ENCODE results near the gene IL11.

The IL11 gene

DNA sequence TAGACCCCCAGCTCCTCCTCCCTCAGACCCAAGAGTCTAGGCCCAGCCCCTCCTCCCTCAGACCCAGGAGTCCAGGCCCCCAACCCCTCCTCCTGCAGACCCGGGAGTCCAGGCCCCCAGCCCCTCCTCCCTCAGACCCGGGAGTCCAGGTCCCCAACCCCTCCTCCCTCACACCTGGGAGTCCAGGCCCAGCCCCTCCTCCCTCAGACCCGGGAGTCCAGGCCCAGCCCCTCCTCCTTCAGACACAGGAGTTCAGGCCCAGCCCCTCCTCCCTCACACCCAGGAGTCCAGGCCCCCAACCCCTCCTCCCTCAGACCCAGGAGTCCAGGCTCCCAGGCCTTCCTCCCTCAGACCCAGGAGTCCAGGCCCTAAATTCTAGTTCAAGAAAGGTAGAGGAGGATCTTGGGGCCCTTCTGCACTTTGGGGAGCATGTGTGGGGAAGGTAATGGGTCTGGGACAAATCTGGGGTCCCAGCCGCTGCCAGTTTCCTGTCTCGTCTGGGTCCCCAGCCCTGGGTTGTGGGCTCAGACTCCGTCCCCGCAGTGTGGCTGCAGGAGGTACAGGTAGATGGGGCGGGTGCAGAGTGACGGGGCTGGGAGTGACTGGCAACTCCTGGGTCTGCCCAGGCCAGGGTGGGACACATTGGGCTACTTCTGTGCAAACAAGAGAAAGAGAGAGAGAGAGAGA, 3.2 kb upstream of the IL11 start:
- H3K9me3 ChIP-seq (ENCODE audit: control insufficient read depth in 2 of 2, low read length in 2 of 2), result no peaks in the 10 kb centered on the region
- peaks cover 23 to 30% of the 10 kb centered on the region in 2 donors for H3K27me3 ChIP-seq (ENCODE audit: control insufficient read depth in 2 of 2, insufficient read depth in 2 of 2, low read length in 2 of 2)
- no peaks in the 10 kb centered on the region for H3K4me1 ChIP-seq (ENCODE audit: control insufficient read depth in 2 of 2, insufficient read depth in 2 of 2, low read length in 2 of 2)
- H3K27ac ChIP-seq (ENCODE audit: low read depth in 2 of 2, low read length in 2 of 2), result no peak overlapping the region
- no peaks in the 10 kb centered on the region for H3K36me3 ChIP-seq (ENCODE audit: control insufficient read depth in 2 of 2, insufficient read depth in 2 of 2, low read length in 2 of 2)
- no peak overlapping the region for H3K4me3 ChIP-seq (ENCODE audit: low read length in 2 of 2)
- H3K9ac ChIP-seq (ENCODE audit: low read depth in 1 of 2, low read length in 2 of 2), result no peak overlapping the region

- Histone ChIP-seq H3K36me3 (ENCODE audit: control insufficient read depth in 2 of 2, insufficient read depth in 2 of 2, low read length in 2 of 2) (no peaks in the 10 kb centered on the region), H3K4me3 (ENCODE audit: low read length in 2 of 2) (no peak overlapping the region), H3K27me3 (ENCODE audit: control insufficient read depth in 2 of 2, insufficient read depth in 2 of 2, low read length in 2 of 2) (peaks cover 30 to 37% of the 10 kb centered on the region in 2 donors), H3K4me1 (ENCODE audit: control insufficient read depth in 2 of 2, insufficient read depth in 2 of 2, low read length in 2 of 2) (no peaks in the 10 kb centered on the region), H3K9me3 (ENCODE audit: control insufficient read depth in 2 of 2, low read length in 2 of 2) (no peaks in the 10 kb centered on the region), H3K9ac (ENCODE audit: low read depth in 1 of 2, low read length in 2 of 2) (no peak overlapping the region), H3K27ac (ENCODE audit: low read depth in 2 of 2, low read length in 2 of 2) (no peak overlapping the region)
Measured at GRCh38 chr19:55372316-55373081, 2.2 kb upstream of the IL11 start.

- H3K4me3 ChIP-seq (ENCODE audit: low read length in 2 of 2), result peak overlapping the region in 1 of 2 donors; percentile 20
- H3K27ac ChIP-seq (ENCODE audit: low read depth in 2 of 2, low read length in 2 of 2), result no peak overlapping the region
- no peaks in the 10 kb centered on the region for H3K36me3 ChIP-seq (ENCODE audit: control insufficient read depth in 2 of 2, insufficient read depth in 2 of 2, low read length in 2 of 2)
- peaks cover 30 to 37% of the 10 kb centered on the region in 2 donors for H3K27me3 ChIP-seq (ENCODE audit: control insufficient read depth in 2 of 2, insufficient read depth in 2 of 2, low read length in 2 of 2)
- no peaks in the 10 kb centered on the region for H3K9me3 ChIP-seq (ENCODE audit: control insufficient read depth in 2 of 2, low read length in 2 of 2)
- H3K4me1 ChIP-seq (ENCODE audit: control insufficient read depth in 2 of 2, insufficient read depth in 2 of 2, low read length in 2 of 2), result no peaks in the 10 kb centered on the region
- H3K9ac ChIP-seq (ENCODE audit: low read depth in 1 of 2, low read length in 2 of 2), result peak overlapping the region in 1 of 2 donors; percentile 17
Measured at GRCh38 chr19:55369653-55370304, 484 bp downstream of the IL11 start.

DNA sequence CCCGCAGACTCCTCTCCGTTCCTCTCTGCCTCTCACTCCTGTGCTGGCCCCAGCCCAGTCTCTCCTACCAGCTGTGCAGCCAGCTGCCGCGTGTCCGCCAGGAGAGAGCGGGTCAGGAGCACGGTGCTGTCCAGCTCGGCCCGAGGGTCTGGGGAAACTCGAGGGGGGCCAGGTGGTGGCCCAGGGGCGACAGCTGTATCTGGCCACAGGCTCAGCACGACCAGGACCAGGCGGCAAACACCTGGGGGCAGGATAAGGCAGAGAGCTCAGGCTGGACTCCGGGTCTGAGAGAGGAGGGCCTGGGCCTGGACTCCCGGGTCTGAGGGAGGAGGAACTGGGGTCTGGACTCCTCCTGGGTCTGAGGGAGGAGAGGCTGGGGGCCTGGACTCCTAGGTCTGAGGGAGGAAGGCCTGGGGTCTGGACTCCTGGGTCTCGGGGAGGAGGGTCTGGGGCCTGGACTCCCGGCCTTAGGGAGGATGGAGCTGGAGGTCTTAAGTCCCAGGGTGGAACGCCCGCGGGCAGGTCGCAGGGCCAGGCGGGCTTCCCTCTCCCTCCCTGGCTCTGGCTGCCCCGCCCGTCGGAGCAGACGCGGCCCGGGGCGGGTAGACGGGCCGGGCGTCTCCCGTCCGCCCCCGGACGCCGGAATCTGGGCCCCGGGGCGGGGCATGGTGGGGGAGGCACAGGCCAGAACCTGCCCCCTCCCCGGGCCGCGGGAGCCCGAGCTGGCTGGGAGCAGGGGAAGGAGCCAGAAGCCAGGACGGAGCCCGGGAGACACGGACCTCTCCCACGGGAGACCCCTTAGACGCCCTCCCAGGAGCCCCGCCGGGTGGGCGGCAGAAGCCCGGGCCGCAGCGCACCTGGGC, 1.3 kb downstream of the IL11 start:
- Histone ChIP-seq H3K9me3 (ENCODE audit: control insufficient read depth in 2 of 2, low read length in 2 of 2) (no peaks in the 10 kb centered on the region), H3K9ac (ENCODE audit: low read depth in 1 of 2, low read length in 2 of 2) (no peak overlapping the region), H3K36me3 (ENCODE audit: control insufficient read depth in 2 of 2, insufficient read depth in 2 of 2, low read length in 2 of 2) (no peaks in the 10 kb centered on the region), H3K4me1 (ENCODE audit: control insufficient read depth in 2 of 2, insufficient read depth in 2 of 2, low read length in 2 of 2) (no peaks in the 10 kb centered on the region), H3K4me3 (ENCODE audit: low read length in 2 of 2) (no peak overlapping the region), H3K27me3 (ENCODE audit: control insufficient read depth in 2 of 2, insufficient read depth in 2 of 2, low read length in 2 of 2) (peaks cover 30 to 37% of the 10 kb centered on the region in 2 donors), H3K27ac (ENCODE audit: low read depth in 2 of 2, low read length in 2 of 2) (no peak overlapping the region)

DNA sequence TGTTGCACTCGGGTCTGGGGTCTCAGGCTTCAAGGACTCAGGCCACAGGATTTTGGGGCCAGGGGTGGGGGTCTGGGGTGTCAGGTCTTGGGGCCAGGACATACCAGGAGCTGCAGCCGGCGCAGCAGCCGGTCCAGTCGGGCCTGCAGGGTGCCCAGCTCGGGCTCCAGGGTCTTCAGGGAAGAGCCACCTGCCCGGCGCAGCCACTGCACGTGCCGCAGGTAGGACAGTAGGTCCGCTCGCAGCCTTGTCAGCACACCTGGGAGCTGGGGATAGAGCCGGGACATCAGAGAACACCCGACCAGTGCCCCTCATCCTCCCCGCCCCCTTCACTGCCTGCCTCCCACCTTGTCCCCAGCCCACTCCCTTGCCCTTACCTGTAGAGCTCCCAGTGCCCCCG, 2.2 kb downstream of the IL11 start:
- H3K27ac ChIP-seq (ENCODE audit: low read depth in 2 of 2, low read length in 2 of 2), result no peak overlapping the region
- no peaks in the 10 kb centered on the region for H3K36me3 ChIP-seq (ENCODE audit: control insufficient read depth in 2 of 2, insufficient read depth in 2 of 2, low read length in 2 of 2)
- no peaks in the 10 kb centered on the region for H3K4me1 ChIP-seq (ENCODE audit: control insufficient read depth in 2 of 2, insufficient read depth in 2 of 2, low read length in 2 of 2)
- H3K9me3 ChIP-seq (ENCODE audit: control insufficient read depth in 2 of 2, low read length in 2 of 2), result no peaks in the 10 kb centered on the region
- no peak overlapping the region for H3K4me3 ChIP-seq (ENCODE audit: low read length in 2 of 2)
- no peak overlapping the region for H3K9ac ChIP-seq (ENCODE audit: low read depth in 1 of 2, low read length in 2 of 2)
- peaks cover 30 to 37% of the 10 kb centered on the region in 2 donors for H3K27me3 ChIP-seq (ENCODE audit: control insufficient read depth in 2 of 2, insufficient read depth in 2 of 2, low read length in 2 of 2)

GRCh38 chr19:55366790-55367189, 3.5 kb downstream of the IL11 start:
- peaks cover 21 to 28% of the 10 kb centered on the region in 2 donors for H3K27me3 ChIP-seq (ENCODE audit: control insufficient read depth in 2 of 2, insufficient read depth in 2 of 2, low read length in 2 of 2)
- H3K9me3 ChIP-seq (ENCODE audit: control insufficient read depth in 2 of 2, low read length in 2 of 2), result no peaks in the 10 kb centered on the region
- H3K9ac ChIP-seq (ENCODE audit: low read depth in 1 of 2, low read length in 2 of 2), result no peak overlapping the region
- H3K27ac ChIP-seq (ENCODE audit: low read depth in 2 of 2, low read length in 2 of 2), result no peak overlapping the region
- no peaks in the 10 kb centered on the region for H3K4me1 ChIP-seq (ENCODE audit: control insufficient read depth in 2 of 2, insufficient read depth in 2 of 2, low read length in 2 of 2)
- no peak overlapping the region for H3K4me3 ChIP-seq (ENCODE audit: low read length in 2 of 2)
- H3K36me3 ChIP-seq (ENCODE audit: control insufficient read depth in 2 of 2, insufficient read depth in 2 of 2, low read length in 2 of 2), result no peaks in the 10 kb centered on the region

DNA sequence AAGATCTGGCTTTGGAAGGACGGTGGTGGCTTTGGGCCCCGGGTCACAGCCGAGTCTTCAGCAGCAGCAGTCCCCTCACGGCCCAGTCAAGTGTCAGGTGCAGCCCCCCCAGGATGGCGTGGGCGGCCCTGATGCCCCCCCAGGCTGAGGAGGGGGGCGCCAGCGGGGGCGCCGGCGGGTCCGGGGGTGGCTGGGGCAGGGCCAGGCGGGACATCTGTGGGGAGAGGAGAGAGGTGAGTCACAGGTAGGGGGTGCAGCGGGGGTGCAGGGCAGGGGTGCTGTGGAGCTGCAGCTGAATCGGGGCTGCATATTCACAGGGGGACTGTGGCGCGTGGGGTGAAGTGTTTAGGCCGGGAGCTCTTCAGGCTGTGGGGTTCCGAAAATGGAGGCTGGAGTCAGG, 4.3 kb downstream of the IL11 start:
- peaks cover 18 to 25% of the 10 kb centered on the region in 2 donors for H3K27me3 ChIP-seq (ENCODE audit: control insufficient read depth in 2 of 2, insufficient read depth in 2 of 2, low read length in 2 of 2)

GRCh38 chr19:55365245-55365644, 5.0 kb downstream of the IL11 start:
- Histone ChIP-seq H3K27me3 (ENCODE audit: control insufficient read depth in 2 of 2, insufficient read depth in 2 of 2, low read length in 2 of 2) (peaks cover 14 to 20% of the 10 kb centered on the region in 2 donors), H3K36me3 (ENCODE audit: control insufficient read depth in 2 of 2, insufficient read depth in 2 of 2, low read length in 2 of 2) (no peaks in the 10 kb centered on the region), H3K27ac (ENCODE audit: low read depth in 2 of 2, low read length in 2 of 2) (no peak overlapping the region), H3K4me3 (ENCODE audit: low read length in 2 of 2) (no peak overlapping the region), H3K4me1 (ENCODE audit: control insufficient read depth in 2 of 2, insufficient read depth in 2 of 2, low read length in 2 of 2) (no peaks in the 10 kb centered on the region), H3K9ac (ENCODE audit: low read depth in 1 of 2, low read length in 2 of 2) (no peak overlapping the region), H3K9me3 (ENCODE audit: control insufficient read depth in 2 of 2, low read length in 2 of 2) (no peaks in the 10 kb centered on the region)

More for the DNA sequence above, 4.3 kb downstream of the IL11 start:
- Histone ChIP-seq H3K9me3 (ENCODE audit: control insufficient read depth in 2 of 2, low read length in 2 of 2) (no peaks in the 10 kb centered on the region), H3K36me3 (ENCODE audit: control insufficient read depth in 2 of 2, insufficient read depth in 2 of 2, low read length in 2 of 2) (no peaks in the 10 kb centered on the region), H3K4me1 (ENCODE audit: control insufficient read depth in 2 of 2, insufficient read depth in 2 of 2, low read length in 2 of 2) (no peaks in the 10 kb centered on the region), H3K4me3 (ENCODE audit: low read length in 2 of 2) (no peak overlapping the region), H3K9ac (ENCODE audit: low read depth in 1 of 2, low read length in 2 of 2) (no peak overlapping the region), H3K27ac (ENCODE audit: low read depth in 2 of 2, low read length in 2 of 2) (no peak overlapping the region)

- H3K4me3 ChIP-seq (ENCODE audit: low read length in 2 of 2), result no peak within 1 kb of the TSS
- H3K27ac ChIP-seq (ENCODE audit: low read depth in 2 of 2, low read length in 2 of 2), result no peak within 1 kb of the TSS
- H3K9me3 ChIP-seq (ENCODE audit: control insufficient read depth in 2 of 2, low read length in 2 of 2), result no peaks in the 10 kb centered on the region
- H3K36me3 ChIP-seq (ENCODE audit: control insufficient read depth in 2 of 2, insufficient read depth in 2 of 2, low read length in 2 of 2), result no peaks in the 10 kb centered on the region
- no peak within 1 kb of the TSS for H3K9ac ChIP-seq (ENCODE audit: low read depth in 1 of 2, low read length in 2 of 2)
- H3K4me1 ChIP-seq (ENCODE audit: control insufficient read depth in 2 of 2, insufficient read depth in 2 of 2, low read length in 2 of 2), result no peaks in the 10 kb centered on the region
- H3K27me3 ChIP-seq (ENCODE audit: control insufficient read depth in 2 of 2, insufficient read depth in 2 of 2, low read length in 2 of 2), result peaks cover 4% of the 10 kb centered on the region in 2 donors
Measured at GRCh38 chr19:55362990-55363716, 7.1 kb downstream of the IL11 start, which contains the start of gene GARIN5B. GARIN5B (minus strand) TSS chr19:55363260; CDS start chr19:55363066, 194 bp downstream.
